SK-N-SH (cell line): Measurements from ENCODE around the gene STX19. TPM values are rescaled to one million over a fixed set of nuclear protein-coding genes. Genes with fewer than 3 reads are reported as not detected.

ENCODE experiments used
- CTCF ChIA-PET: fragments of 300-600, 350-600 bp; formaldehyde crosslinking; extraction: SDS; loops from one replicate; lab custom pipeline; 2021; lab: Yijun Ruan, JAX
- POLR2A ChIA-PET: fragments of 350-600 bp; sonication (Branson Sonifier 250); formaldehyde crosslinking; extraction: SDS; loops from one replicate; lab custom pipeline; 2020; ENCODE audit warnings: antibody characterized with exemption, inconsistent platforms; lab: Yijun Ruan, JAX
- DNase-seq: peaks from one replicate; pipeline ENCODE4 v3.0.0; 2012
- H2AFZ ChIP-seq: fragments of 200-600 bp; sonication (generic); 2 replicates; pipeline ENCODE4 v1.8.1; 2016; ENCODE audit warnings: antibody characterized with exemption, mild to moderate bottlenecking, low read depth
- H3F3A ChIP-seq: fragments of 200-600 bp; sonication (generic); replicated peaks from 2 replicates; pipeline ENCODE3; 2016; ENCODE audit warnings: antibody characterized with exemption, mild to moderate bottlenecking; ENCODE audit not compliant: insufficient read depth
- H3K27ac ChIP-seq, 2 experiments: fragments of 200-500 bp in 1 of 2; fragments of 200-600 bp in 1 of 2; sonication (Bioruptor generic) in 1 of 2; sonication (generic), shearing (Covaris generic) in 1 of 2; 2 replicates each; pipeline versions ENCODE4 v1.5.1 to v1.6.1; 2014 to 2016; ENCODE audit warnings: low read depth in 2 of 2, inconsistent platforms in 1 of 2, low read length in 1 of 2, mild to moderate bottlenecking in 1 of 2, mixed read lengths in 1 of 2
- H3K27me3 ChIP-seq: fragments of 200-600 bp; sonication (generic), shearing (Covaris generic); 2 replicates; pipeline ENCODE4 v1.6.1; 2016; ENCODE audit warnings: mixed run types; ENCODE audit not compliant: insufficient read depth
- H3K36me3 ChIP-seq, 2 experiments: fragments of 200-500 bp in 1 of 2; fragments of 200-600 bp in 1 of 2; sonication (Bioruptor generic) in 1 of 2; sonication (generic) in 1 of 2; replicated peaks in 1 of 2; 2 replicates each; pipeline versions ENCODE3 to v1.5.1; 2014 to 2016; ENCODE audit warnings: low read length in 1 of 2, mild to moderate bottlenecking in 1 of 2; ENCODE audit not compliant: insufficient read depth in 2 of 2, control insufficient read depth in 1 of 2
- H3K4me1 ChIP-seq, 2 experiments: fragments of 200-500 bp in 1 of 2; fragments of 200-600 bp in 1 of 2; sonication (Bioruptor generic) in 1 of 2; sonication (generic), shearing (Covaris generic) in 1 of 2; 2 replicates each; pipeline versions ENCODE4 v1.5.1 to v1.6.1; 2014 to 2016; ENCODE audit warnings: low read depth in 1 of 2, low read length in 1 of 2, mixed run types in 1 of 2; ENCODE audit not compliant: insufficient read depth in 2 of 2, control insufficient read depth in 1 of 2
- H3K4me2 ChIP-seq: fragments of 200-600 bp; sonication (generic), shearing (Covaris generic); 2 replicates; pipeline ENCODE4 v1.6.1; 2017; ENCODE audit warnings: mixed run types
- H3K4me3 ChIP-seq, 2 experiments: fragments of 200-500 bp in 1 of 2; fragments of 200-600 bp in 1 of 2; sonication (Bioruptor generic) in 1 of 2; sonication (generic), shearing (Covaris generic) in 1 of 2; 2 replicates each; pipeline versions ENCODE4 v1.5.1 to v1.8.1; 2014 to 2016; ENCODE audit warnings: low read depth in 2 of 2, inconsistent platforms in 1 of 2, low read length in 1 of 2, mild to moderate bottlenecking in 1 of 2, mixed read lengths in 1 of 2, moderate library complexity in 1 of 2
- H3K79me2 ChIP-seq: fragments of 200-600 bp; sonication (generic); 2 replicates; pipeline ENCODE4 v1.8.1; 2017; ENCODE audit warnings: mild to moderate bottlenecking; ENCODE audit not compliant: insufficient read depth
- H3K9ac ChIP-seq: fragments of 200-600 bp; sonication (generic); 2 replicates; pipeline ENCODE4 v1.6.1; 2017; ENCODE audit warnings: mixed run types
- H3K9me2 ChIP-seq: fragments of 200-600 bp; sonication (generic); 2 replicates; pipeline ENCODE4 v1.6.1; 2017; ENCODE audit warnings: mixed run types
- H3K9me3 ChIP-seq: fragments of 200-600 bp; sonication (generic); 2 replicates; pipeline ENCODE4 v1.6.1; 2017; ENCODE audit warnings: mixed run types, mild to moderate bottlenecking, moderate library complexity
- H4K20me1 ChIP-seq: fragments of 200-600 bp; sonication (generic); 2 replicates; pipeline ENCODE4 v1.6.1; 2017; ENCODE audit warnings: mild to moderate bottlenecking, mixed run types; ENCODE audit not compliant: insufficient read depth
- CHD2 ChIP-seq: fragments of 150-350 bp; IDR thresholded peaks from 2 replicates; pipeline ENCODE4 v1.6.1; 2018; ENCODE audit warnings: low read length; ENCODE audit not compliant: partially characterized antibody
- ELF1 ChIP-seq: IDR thresholded peaks from 2 replicates; pipeline ENCODE4 v1.4.0; 2012
- EZH2phosphoT487 ChIP-seq: fragments of 200-600 bp; sonication (generic); IDR thresholded peaks from 2 replicates; pipeline ENCODE4 v1.6.1; 2017; ENCODE audit warnings: low read depth, mixed run types, mild to moderate bottlenecking, antibody characterized with exemption, moderate library complexity, borderline replicate concordance
- IRF3 ChIP-seq: fragments of 150-350 bp; IDR thresholded peaks from 2 replicates; pipeline ENCODE4 v1.6.1; 2016; ENCODE audit warnings: mild to moderate bottlenecking, low read depth, low read length
- MEF2A ChIP-seq: IDR thresholded peaks from 2 replicates; pipeline ENCODE4 v1.4.0; 2012; ENCODE audit warnings: low read depth, borderline replicate concordance
- PBX3 ChIP-seq: IDR thresholded peaks from 2 replicates; pipeline ENCODE4; 2012
- POLR2AphosphoS5 ChIP-seq: IDR thresholded peaks from 2 replicates; pipeline ENCODE4 v1.6.1; 2012; ENCODE audit warnings: low read depth, low read length
- RAD21 ChIP-seq: IDR thresholded peaks from 2 replicates; pipeline ENCODE4 v1.6.1; 2012; ENCODE audit warnings: mild to moderate bottlenecking, low read length
- RCOR1 ChIP-seq: fragments of 150-350 bp; IDR thresholded peaks from 2 replicates; pipeline ENCODE4 v1.6.1; 2017; ENCODE audit warnings: antibody characterized with exemption, low read length
- RFX5 ChIP-seq: IDR thresholded peaks from 2 replicates; pipeline ENCODE4 v1.6.1; 2012; ENCODE audit warnings: mild to moderate bottlenecking, improper control_type of control experiment, low read length
- SMC3 ChIP-seq: IDR thresholded peaks from 2 replicates; pipeline ENCODE4 v1.6.1; 2012; ENCODE audit warnings: low read depth, low read length, improper control_type of control experiment
- TAF1 ChIP-seq: IDR thresholded peaks from 2 replicates; pipeline ENCODE4 v1.6.1; 2012; ENCODE audit warnings: low read depth, mild to moderate bottlenecking, low read length, moderate library complexity, borderline replicate concordance
- TCF12 ChIP-seq: IDR thresholded peaks from 2 replicates; pipeline ENCODE4 v1.4.0; 2012
- YY1 ChIP-seq: IDR thresholded peaks from 2 replicates; pipeline ENCODE4 v1.4.0; 2012; ENCODE audit warnings: low read depth, mild to moderate bottlenecking
- WGBS: methylation state at CpG from one replicate; pipeline ENCODE4 v1.1.6; 2017; ENCODE audit warnings: low lambda C conversion rate; 5-methylcytosine and 5-hydroxymethylcytosine counted together
- polyA plus RNA-seq, 3 experiments: library from polyadenylated mRNA; depleted of rRNA; stranded (reverse); fragments of >200 nt; gene quantifications; 2 replicates each; pipeline ENCODE4 v1.2.3, GENCODE V29; 2012
- TF ChIP-seq, protein P1 (sequence below): fragments of 200-600 bp; sonication (generic); IDR thresholded peaks from 2 replicates; pipeline ENCODE4 v1.6.1; 2017; ENCODE audit warnings: antibody characterized with exemption, mild to moderate bottlenecking, moderate library complexity
- TF ChIP-seq, protein P2 (sequence below): IDR thresholded peaks from 2 replicates; pipeline ENCODE4 v1.4.0; 2012; ENCODE audit warnings: low read depth
- TF ChIP-seq, protein P3 (sequence below): fragments of 150-350 bp; IDR thresholded peaks from 2 replicates; pipeline ENCODE4 v1.6.1; 2017; ENCODE audit warnings: antibody characterized with exemption, low read length, low read depth, borderline replicate concordance
- TF ChIP-seq, protein P4 (sequence below): IDR thresholded peaks from 2 replicates; pipeline ENCODE4 v1.4.0; 2012; ENCODE audit warnings: low read depth, borderline replicate concordance

Gene STX19
- polyA plus RNA-seq, 1 of the 3 experiments (the other 2 are of a cell fraction), result not detected

DNA sequence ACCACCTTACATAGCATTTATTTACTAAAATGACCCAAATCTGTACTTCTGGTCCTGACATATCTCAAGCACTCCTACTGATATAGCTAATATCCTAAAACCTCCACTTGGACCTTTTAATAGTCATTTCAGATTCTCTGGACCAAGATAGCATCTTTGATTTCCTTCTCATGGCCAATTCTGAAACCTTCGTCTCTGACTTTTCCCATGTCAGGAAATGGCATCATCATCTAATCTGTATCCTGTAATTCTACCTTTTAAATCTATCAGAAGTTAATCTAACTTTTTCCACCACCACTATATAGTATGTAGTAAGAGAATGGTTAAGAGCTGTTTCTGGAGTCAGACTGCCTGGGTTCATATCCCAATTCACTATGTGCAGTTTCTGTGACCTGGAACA lies 16.2 kb downstream of the STX19 start:
- no peak overlapping the region for H3K4me2 ChIP-seq
- no peak overlapping the region for H2AFZ ChIP-seq
- ChIA-PET POLR2A (no interaction called here), CTCF (interaction anchor here (1.2 to 1.9 kb wide), 2 partner anchors 57 to 58 kb away, joined by 3 to 6 read pairs; no protein-coding TSS in a partner anchor)
- H3K79me2 ChIP-seq, result no peaks in the 10 kb centered on the region
- H3K9me3 ChIP-seq, result no peaks in the 10 kb centered on the region
- no peaks in the 10 kb centered on the region for H3K36me3 ChIP-seq
- H3K9ac ChIP-seq, result no peak overlapping the region
- H3K9me2 ChIP-seq, result no peaks in the 10 kb centered on the region
- DNase-seq, result no peak
- H3K27ac ChIP-seq, result no peak overlapping the region
- TF ChIP-seq, protein P1, sequence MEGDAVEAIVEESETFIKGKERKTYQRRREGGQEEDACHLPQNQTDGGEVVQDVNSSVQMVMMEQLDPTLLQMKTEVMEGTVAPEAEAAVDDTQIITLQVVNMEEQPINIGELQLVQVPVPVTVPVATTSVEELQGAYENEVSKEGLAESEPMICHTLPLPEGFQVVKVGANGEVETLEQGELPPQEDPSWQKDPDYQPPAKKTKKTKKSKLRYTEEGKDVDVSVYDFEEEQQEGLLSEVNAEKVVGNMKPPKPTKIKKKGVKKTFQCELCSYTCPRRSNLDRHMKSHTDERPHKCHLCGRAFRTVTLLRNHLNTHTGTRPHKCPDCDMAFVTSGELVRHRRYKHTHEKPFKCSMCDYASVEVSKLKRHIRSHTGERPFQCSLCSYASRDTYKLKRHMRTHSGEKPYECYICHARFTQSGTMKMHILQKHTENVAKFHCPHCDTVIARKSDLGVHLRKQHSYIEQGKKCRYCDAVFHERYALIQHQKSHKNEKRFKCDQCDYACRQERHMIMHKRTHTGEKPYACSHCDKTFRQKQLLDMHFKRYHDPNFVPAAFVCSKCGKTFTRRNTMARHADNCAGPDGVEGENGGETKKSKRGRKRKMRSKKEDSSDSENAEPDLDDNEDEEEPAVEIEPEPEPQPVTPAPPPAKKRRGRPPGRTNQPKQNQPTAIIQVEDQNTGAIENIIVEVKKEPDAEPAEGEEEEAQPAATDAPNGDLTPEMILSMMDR, result no peak
- TF ChIP-seq ELF1 (no peak), TAF1 (no peak), EZH2phosphoT487 (no peak), CHD2 (no peak), IRF3 (no peak), RCOR1 (no peak), MEF2A (no peak), YY1 (no peak), RAD21 (no peak)
- TF ChIP-seq, protein P2, sequence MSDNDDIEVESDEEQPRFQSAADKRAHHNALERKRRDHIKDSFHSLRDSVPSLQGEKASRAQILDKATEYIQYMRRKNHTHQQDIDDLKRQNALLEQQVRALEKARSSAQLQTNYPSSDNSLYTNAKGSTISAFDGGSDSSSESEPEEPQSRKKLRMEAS, result no peak
- TF ChIP-seq, protein P3, sequence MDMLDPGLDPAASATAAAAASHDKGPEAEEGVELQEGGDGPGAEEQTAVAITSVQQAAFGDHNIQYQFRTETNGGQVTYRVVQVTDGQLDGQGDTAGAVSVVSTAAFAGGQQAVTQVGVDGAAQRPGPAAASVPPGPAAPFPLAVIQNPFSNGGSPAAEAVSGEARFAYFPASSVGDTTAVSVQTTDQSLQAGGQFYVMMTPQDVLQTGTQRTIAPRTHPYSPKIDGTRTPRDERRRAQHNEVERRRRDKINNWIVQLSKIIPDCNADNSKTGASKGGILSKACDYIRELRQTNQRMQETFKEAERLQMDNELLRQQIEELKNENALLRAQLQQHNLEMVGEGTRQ, result no peak
- 79% methylated on average over 1 of the region's 1 CpG for WGBS
- H3K4me1 ChIP-seq, result peaks cover 0 to 7% of the 10 kb centered on the region in 2 experiments; a peak in 1 of 4 replicates
- H3K27me3 ChIP-seq, result no peaks in the 10 kb centered on the region
- no peaks in the 10 kb centered on the region for H3F3A ChIP-seq
- H4K20me1 ChIP-seq, result no peaks in the 10 kb centered on the region
- no peak overlapping the region for H3K4me3 ChIP-seq

- no peaks in the 10 kb centered on the region for H3K9me3 ChIP-seq
- WGBS, result 98% methylated on average over 3 of the region's 3 CpGs
- ChIA-PET POLR2A (no interaction called here), CTCF (interaction anchor here (1.2 to 2.4 kb wide), 2 partner anchors 26 to 58 kb away, joined by 3 to 8 read pairs; no protein-coding TSS in a partner anchor)
- H2AFZ ChIP-seq, result no peak overlapping the region
- no peaks in the 10 kb centered on the region for H3K27me3 ChIP-seq
- no peak overlapping the region for H3K4me2 ChIP-seq
- H4K20me1 ChIP-seq, result no peaks in the 10 kb centered on the region
- no peak overlapping the region for H3K4me3 ChIP-seq
- H3K27ac ChIP-seq, result no peak overlapping the region
- peaks cover 0 to 7% of the 10 kb centered on the region in 2 experiments; a peak in 1 of 4 replicates for H3K4me1 ChIP-seq
- no peak overlapping the region for H3K9ac ChIP-seq
- H3F3A ChIP-seq, result no peaks in the 10 kb centered on the region
- H3K9me2 ChIP-seq, result no peaks in the 10 kb centered on the region
- DNase-seq, result no peak
- H3K79me2 ChIP-seq, result no peaks in the 10 kb centered on the region
- H3K36me3 ChIP-seq, result no peaks in the 10 kb centered on the region
- no peak for TF ChIP-seq PBX3
- TF ChIP-seq, protein P4, sequence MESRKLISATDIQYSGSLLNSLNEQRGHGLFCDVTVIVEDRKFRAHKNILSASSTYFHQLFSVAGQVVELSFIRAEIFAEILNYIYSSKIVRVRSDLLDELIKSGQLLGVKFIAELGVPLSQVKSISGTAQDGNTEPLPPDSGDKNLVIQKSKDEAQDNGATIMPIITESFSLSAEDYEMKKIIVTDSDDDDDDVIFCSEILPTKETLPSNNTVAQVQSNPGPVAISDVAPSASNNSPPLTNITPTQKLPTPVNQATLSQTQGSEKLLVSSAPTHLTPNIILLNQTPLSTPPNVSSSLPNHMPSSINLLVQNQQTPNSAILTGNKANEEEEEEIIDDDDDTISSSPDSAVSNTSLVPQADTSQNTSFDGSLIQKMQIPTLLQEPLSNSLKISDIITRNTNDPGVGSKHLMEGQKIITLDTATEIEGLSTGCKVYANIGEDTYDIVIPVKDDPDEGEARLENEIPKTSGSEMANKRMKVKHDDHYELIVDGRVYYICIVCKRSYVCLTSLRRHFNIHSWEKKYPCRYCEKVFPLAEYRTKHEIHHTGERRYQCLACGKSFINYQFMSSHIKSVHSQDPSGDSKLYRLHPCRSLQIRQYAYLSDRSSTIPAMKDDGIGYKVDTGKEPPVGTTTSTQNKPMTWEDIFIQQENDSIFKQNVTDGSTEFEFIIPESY, result no peak
- TF ChIP-seq RFX5, result no peak
- TF ChIP-seq SMC3, result no peak
- TF ChIP-seq, protein P1, result no peak
- TF ChIP-seq YY1, result no peak
- no peak for TF ChIP-seq POLR2AphosphoS5
- no peak for TF ChIP-seq TAF1
- no peak for TF ChIP-seq TCF12
Measured at GRCh38 chr3:94011233-94011711, 17.1 kb downstream of the STX19 start.
